Measurements from ENCODE around the gene TEX14. TPM values are rescaled to one million over a fixed set of nuclear protein-coding genes. Genes with fewer than 3 reads are reported as not detected.

The TEX14 gene
- total and polyA plus RNA-seq, 8 donors = 0.47 to 2.1 (median 1.3) TPM

GRCh38 chr17:58699771-58700170 lies 7.9 kb upstream of the TEX14 start:
- no peak overlapping the region for H3K27ac ChIP-seq
- H3K4me3 ChIP-seq = no peak overlapping the region
- no peaks in the 10 kb centered on the region for H3K4me1 ChIP-seq
- no peaks in the 10 kb centered on the region for H3K27me3 ChIP-seq
- intact Hi-C loops (cut with DNase I) = no loop called here
- no peaks in the 10 kb centered on the region for H3K9me3 ChIP-seq
- peaks cover 0 to 49% of the 10 kb centered on the region in 2 donors for H3K36me3 ChIP-seq
- TF ChIP-seq, protein P1, sequence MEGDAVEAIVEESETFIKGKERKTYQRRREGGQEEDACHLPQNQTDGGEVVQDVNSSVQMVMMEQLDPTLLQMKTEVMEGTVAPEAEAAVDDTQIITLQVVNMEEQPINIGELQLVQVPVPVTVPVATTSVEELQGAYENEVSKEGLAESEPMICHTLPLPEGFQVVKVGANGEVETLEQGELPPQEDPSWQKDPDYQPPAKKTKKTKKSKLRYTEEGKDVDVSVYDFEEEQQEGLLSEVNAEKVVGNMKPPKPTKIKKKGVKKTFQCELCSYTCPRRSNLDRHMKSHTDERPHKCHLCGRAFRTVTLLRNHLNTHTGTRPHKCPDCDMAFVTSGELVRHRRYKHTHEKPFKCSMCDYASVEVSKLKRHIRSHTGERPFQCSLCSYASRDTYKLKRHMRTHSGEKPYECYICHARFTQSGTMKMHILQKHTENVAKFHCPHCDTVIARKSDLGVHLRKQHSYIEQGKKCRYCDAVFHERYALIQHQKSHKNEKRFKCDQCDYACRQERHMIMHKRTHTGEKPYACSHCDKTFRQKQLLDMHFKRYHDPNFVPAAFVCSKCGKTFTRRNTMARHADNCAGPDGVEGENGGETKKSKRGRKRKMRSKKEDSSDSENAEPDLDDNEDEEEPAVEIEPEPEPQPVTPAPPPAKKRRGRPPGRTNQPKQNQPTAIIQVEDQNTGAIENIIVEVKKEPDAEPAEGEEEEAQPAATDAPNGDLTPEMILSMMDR (IDR thresholded peaks at IDR 0.05) = no peak
- DNase-seq = no peak
- ATAC-seq = no peak

DNA sequence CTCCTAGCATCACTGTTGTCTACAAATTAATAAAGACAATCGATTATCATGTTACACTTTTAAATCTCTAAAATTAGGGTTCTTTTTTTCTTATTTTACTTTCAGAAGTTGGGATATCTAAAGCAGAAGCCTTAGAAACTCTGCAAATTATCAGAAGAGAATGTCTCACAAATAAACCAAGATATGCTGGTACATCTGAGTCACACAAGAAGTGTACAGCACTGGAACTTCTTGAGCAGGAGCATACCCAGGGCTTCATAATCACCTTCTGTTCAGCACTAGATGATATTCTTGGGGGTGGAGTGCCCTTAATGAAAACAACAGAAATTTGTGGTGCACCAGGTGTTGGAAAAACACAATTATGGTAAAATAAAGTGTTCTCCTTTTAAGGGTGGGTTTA lies 3.0 kb upstream of the TEX14 start:
- intact Hi-C loops (cut with DNase I) = no loop called here
- DNase-seq = no peak

GRCh38 chr17:58694302-58694701 lies 2.5 kb upstream of the TEX14 start:
- DNase-seq (no peak), ATAC-seq (no peak)
- Histone ChIP-seq H3K27me3 (no peaks in the 10 kb centered on the region), H3K4me1 (peaks cover 0 to 26% of the 10 kb centered on the region in 2 donors), H3K9me3 (no peaks in the 10 kb centered on the region), H3K4me3 (no peak overlapping the region), H3K36me3 (peaks cover 0 to 15% of the 10 kb centered on the region in 2 donors), H3K27ac (no peak overlapping the region)
- intact Hi-C loops (cut with DNase I) = no loop called here
- TF ChIP-seq, protein P1 (IDR thresholded peaks at IDR 0.05) = no peak

More for the DNA sequence above, 3.0 kb upstream of the TEX14 start:
- H3K36me3 ChIP-seq = peaks cover 0 to 19% of the 10 kb centered on the region in 2 donors
- no peak for ATAC-seq
- no peak overlapping the region for H3K4me3 ChIP-seq
- H3K27ac ChIP-seq = no peak overlapping the region
- H3K4me1 ChIP-seq = peaks cover 0 to 26% of the 10 kb centered on the region in 2 donors
- H3K27me3 ChIP-seq = no peaks in the 10 kb centered on the region
- no peaks in the 10 kb centered on the region for H3K9me3 ChIP-seq
- TF ChIP-seq, protein P1 (IDR thresholded peaks at IDR 0.05) = no peak

DNA sequence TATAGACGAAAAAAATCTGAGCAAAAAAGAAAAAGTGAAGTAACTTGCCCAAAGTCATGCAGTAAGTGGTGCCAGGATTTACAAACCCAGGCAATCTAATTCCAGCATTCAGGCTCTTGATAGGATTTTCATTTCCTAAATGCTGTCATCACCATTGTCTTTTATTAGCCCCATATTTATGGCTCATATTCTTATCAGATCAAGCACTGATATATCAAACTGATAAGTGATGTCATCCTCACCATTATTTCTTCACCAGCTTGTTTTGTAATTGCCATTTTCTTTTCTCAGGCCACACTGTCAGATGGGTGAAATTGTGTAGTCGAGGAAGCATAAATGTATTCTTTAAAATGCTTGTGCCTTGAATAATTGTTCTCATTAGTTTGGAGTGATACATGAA lies 1.9 kb upstream of the TEX14 start:
- Histone ChIP-seq H3K9me3 (no peaks in the 10 kb centered on the region), H3K4me3 (no peak overlapping the region), H3K27ac (no peak overlapping the region), H3K27me3 (no peaks in the 10 kb centered on the region), H3K4me1 (peaks cover 0 to 26% of the 10 kb centered on the region in 2 donors), H3K36me3 (peaks cover 0 to 9% of the 10 kb centered on the region in 2 donors)
- no peak for ATAC-seq
- TF ChIP-seq, protein P1 (IDR thresholded peaks at IDR 0.05) = no peak
- intact Hi-C loops (cut with DNase I) = no loop called here
- no peak for DNase-seq

- intact Hi-C loops (cut with DNase I) = no loop called here
- TF ChIP-seq, protein P1 (IDR thresholded peaks at IDR 0.05) = no peak
- ATAC-seq = no peak
- Histone ChIP-seq H3K27ac (peak overlapping the region in 1 of 2 donors; percentile 89), H3K27me3 (no peaks in the 10 kb centered on the region), H3K4me1 (peaks cover 0 to 26% of the 10 kb centered on the region in 2 donors), H3K9me3 (no peaks in the 10 kb centered on the region), H3K36me3 (peaks cover 0 to 7% of the 10 kb centered on the region in 2 donors), H3K4me3 (peak overlapping the region; percentile 65 to 81)
- peak in 1 of 4 donors; percentile 9 for DNase-seq
These were observed 1.4 kb upstream of the TEX14 start for GRCh38 chr17:58693208-58693607.
